Activated T-helper 1 cell treated with anti-CD3 and anti-CD28 coated beads, Interleukin-12 subunit alpha, Interleukin-12 subunit beta, Interleukin-2, Interleukin-4 antibody, amounts not matched to agents 30 ng/mL and 10 ng/mL and 1 ng/mL, durations not matched to agents 14 hours and 24 hours and 36 hours (primary cell): ENCODE measurements around the gene ZNF746. TPM values are rescaled to one million over a fixed set of nuclear protein-coding genes. Genes with fewer than 3 reads are reported as not detected.

Experiments
- DNase-seq: peaks from one replicate; pipeline ENCODE4 v3.0.0; 2021; ENCODE audit warnings: low spot score
- H3K27ac Mint-ChIP-seq: one replicate; pipeline ENCODE4 v1.8.0; 2021; ENCODE audit warnings: mild to moderate bottlenecking, mixed read lengths
- H3K27me3 Mint-ChIP-seq: one replicate; pipeline ENCODE4 v1.8.0; 2022; ENCODE audit warnings: mild to moderate bottlenecking, moderate library complexity, mixed read lengths; ENCODE audit not compliant: insufficient read depth
- H3K36me3 Mint-ChIP-seq: one replicate; pipeline ENCODE4 v1.8.0; 2021; ENCODE audit warnings: low read depth, mixed read lengths
- H3K4me1 Mint-ChIP-seq: one replicate; pipeline ENCODE4 v1.8.0; 2021; ENCODE audit warnings: low read depth, mixed read lengths
- H3K4me3 Mint-ChIP-seq: one replicate; pipeline ENCODE4 v1.8.0; 2021; ENCODE audit warnings: mild to moderate bottlenecking, moderate library complexity, mixed read lengths
- H3K9me3 Mint-ChIP-seq: one replicate; pipeline ENCODE4 v1.8.0; 2021; ENCODE audit warnings: mixed read lengths
- intact Hi-C: fragments of 100-400 bp; cut with micrococcal nuclease; formaldehyde crosslinking; loops from one replicate; pipeline ENCODE4 v1.15.1; 2024
- total RNA-seq: library from RNA; stranded (reverse); gene quantifications from 2 replicates; pipeline ENCODE4 v1.2.3, GENCODE V29; 2022

ZNF746 gene
- total RNA-seq, 1 donor from 2014 or later, result 28.1 TPM

- intact Hi-C loops, result no loop called here
- Mint-ChIP-seq H3K4me3 (no peak overlapping the region), H3K4me1 (peaks cover 11% of the 10 kb centered on the region), H3K27ac (no peak overlapping the region), H3K27me3 (peaks cover 4% of the 10 kb centered on the region), H3K36me3 (peaks cover 17% of the 10 kb centered on the region), H3K9me3 (no peaks in the 10 kb centered on the region)
- no peak for DNase-seq
These were observed 70.4 kb downstream of the ZNF746 start for GRCh38 chr7:149427096-149427680.

- peak overlapping the region; percentile 33 for H3K4me3 Mint-ChIP-seq
- H3K9me3 Mint-ChIP-seq, result no peaks in the 10 kb centered on the region
- H3K27me3 Mint-ChIP-seq, result peaks cover 4% of the 10 kb centered on the region
- DNase-seq, result no peak
- H3K27ac Mint-ChIP-seq, result no peak overlapping the region
- intact Hi-C loops, result loop anchor here (2.0 kb wide), 1 partner anchor 229 kb away; the partner anchor contains the start of gene ZNF282
- no peaks in the 10 kb centered on the region for H3K4me1 Mint-ChIP-seq
- peaks cover 4% of the 10 kb centered on the region for H3K36me3 Mint-ChIP-seq
These were observed 74.0 kb downstream of the ZNF746 start for GRCh38 chr7:149423449-149424110.

- H3K4me3 Mint-ChIP-seq, result peak overlapping the region; percentile 33
- peaks cover 4% of the 10 kb centered on the region for H3K27me3 Mint-ChIP-seq
- intact Hi-C loops, result loop anchor here (1.0 to 2.0 kb wide), 8 partner anchors 37 to 276 kb away; partner anchors contain the start of genes ZNF282, ZNF398 and ZNF746
- no peak overlapping the region for H3K27ac Mint-ChIP-seq
- H3K9me3 Mint-ChIP-seq, result no peaks in the 10 kb centered on the region
- no peaks in the 10 kb centered on the region for H3K4me1 Mint-ChIP-seq
- DNase-seq, result no peak
- no peaks in the 10 kb centered on the region for H3K36me3 Mint-ChIP-seq
These were observed 74.7 kb downstream of the ZNF746 start for GRCh38 chr7:149422914-149423301.

Other genes starting within 250 kb of the ZNF746 start
- gene ZNF783, start 235.6 kb downstream of the ZNF746 start, total RNA-seq, result 24.1 and 25.6 TPM in 2 replicates
- 19.0 and 19.3 TPM in 2 replicates for gene ZNF777, start 36.7 kb downstream of the ZNF746 start, total RNA-seq